Measurements from ENCODE around the gene NAP1L1.

GRCh38 chr12:76018672-76019071 lies 65.8 kb downstream of the NAP1L1 start:
- TF ChIP-seq, protein P1, sequence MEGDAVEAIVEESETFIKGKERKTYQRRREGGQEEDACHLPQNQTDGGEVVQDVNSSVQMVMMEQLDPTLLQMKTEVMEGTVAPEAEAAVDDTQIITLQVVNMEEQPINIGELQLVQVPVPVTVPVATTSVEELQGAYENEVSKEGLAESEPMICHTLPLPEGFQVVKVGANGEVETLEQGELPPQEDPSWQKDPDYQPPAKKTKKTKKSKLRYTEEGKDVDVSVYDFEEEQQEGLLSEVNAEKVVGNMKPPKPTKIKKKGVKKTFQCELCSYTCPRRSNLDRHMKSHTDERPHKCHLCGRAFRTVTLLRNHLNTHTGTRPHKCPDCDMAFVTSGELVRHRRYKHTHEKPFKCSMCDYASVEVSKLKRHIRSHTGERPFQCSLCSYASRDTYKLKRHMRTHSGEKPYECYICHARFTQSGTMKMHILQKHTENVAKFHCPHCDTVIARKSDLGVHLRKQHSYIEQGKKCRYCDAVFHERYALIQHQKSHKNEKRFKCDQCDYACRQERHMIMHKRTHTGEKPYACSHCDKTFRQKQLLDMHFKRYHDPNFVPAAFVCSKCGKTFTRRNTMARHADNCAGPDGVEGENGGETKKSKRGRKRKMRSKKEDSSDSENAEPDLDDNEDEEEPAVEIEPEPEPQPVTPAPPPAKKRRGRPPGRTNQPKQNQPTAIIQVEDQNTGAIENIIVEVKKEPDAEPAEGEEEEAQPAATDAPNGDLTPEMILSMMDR (IDR thresholded peaks at IDR 0.05; ENCODE audit: low read length) = no peak
- TF ChIP-seq EZH2phosphoT487 (IDR thresholded peaks at IDR 0.05; ENCODE audit: low read length) (no peak), EZH2 (optimal IDR thresholded peaks at IDR 0.05; ENCODE audit: low read depth, low read length) (no peak)
